WTC11 (cell line): ENCODE results near the gene PPP1R14C. TPM values are rescaled to one million over a fixed set of nuclear protein-coding genes. Genes with fewer than 3 reads are reported as not detected.
A peak's percentile ranks its signal among the peaks of the same experiment; 100 is the strongest.
"Not testable (repeated sequence)": the region's sequence is repeated elsewhere in the genome, so short reads cannot be mapped to it uniquely, and the experiment has no call there.

Source experiments
- ATAC-seq: fragments of 200-7000 bp; cut with Tn5 transposase; 2 replicates; pipeline ENCODE4 v1.10.0; 2021; ENCODE audit warnings: mild to moderate bottlenecking, moderate library complexity
- CTCF ChIA-PET: fragments of 300-600 bp; sonication (Branson Sonifier 250); formaldehyde crosslinking; loops from one replicate; lab custom pipeline; 2021; ENCODE audit warnings: antibody characterized with exemption; lab: Charles Lee
- POLR2A ChIA-PET: fragments of 350-600 bp; sonication (Branson Sonifier 250); formaldehyde crosslinking; loops from one replicate; lab custom pipeline; 2021; ENCODE audit warnings: antibody characterized with exemption; lab: Charles Lee
- DNase-seq: peaks from one replicate; pipeline ENCODE4 v3.0.0; 2021; ENCODE audit warnings: low spot score
- H3K27ac Mint-ChIP-seq: 2 replicates; pipeline ENCODE4 v1.8.0; 2021; ENCODE audit warnings: mixed read lengths
- H3K27me3 Mint-ChIP-seq: 2 replicates; pipeline ENCODE4 v1.8.0; 2021; ENCODE audit warnings: low read depth, mild to moderate bottlenecking, moderate library complexity, mixed read lengths
- H3K36me3 Mint-ChIP-seq: 2 replicates; pipeline ENCODE4 v1.8.0; 2021; ENCODE audit warnings: mixed read lengths
- H3K4me1 Mint-ChIP-seq: 2 replicates; pipeline ENCODE4 v1.8.0; 2022; ENCODE audit warnings: mixed read lengths
- H3K4me3 Mint-ChIP-seq: 2 replicates; pipeline ENCODE4 v1.8.0; 2021; ENCODE audit warnings: mild to moderate bottlenecking, moderate library complexity, mixed read lengths
- H3K9me3 Mint-ChIP-seq: 2 replicates; pipeline ENCODE4 v1.8.0; 2021; ENCODE audit warnings: mixed read lengths
- GRHL2 ChIP-seq: fragments of 250-450 bp; sonication (Bioruptor Pico); IDR thresholded peaks from 2 replicates; pipeline ENCODE4 v1.8.0; 2022; ENCODE audit warnings: mild to moderate bottlenecking, moderate library complexity; ENCODE audit not compliant: insufficient replicate concordance, severe bottlenecking
- HMGA2 ChIP-seq: fragments of 250-450 bp; sonication (Bioruptor Pico); IDR thresholded peaks from 2 replicates; pipeline ENCODE4 v1.4.0; 2021; ENCODE audit warnings: mild to moderate bottlenecking, moderate library complexity
- MYBL2 ChIP-seq: sonication (generic); formaldehyde crosslinking; IDR thresholded peaks from 2 replicates; pipeline ENCODE4 v1.8.1; 2023; ENCODE audit warnings: mild to moderate bottlenecking, moderate library complexity, missing genetic modification reagents
- NFE2L1 ChIP-seq: sonication (generic); formaldehyde crosslinking; IDR thresholded peaks from 2 replicates; pipeline ENCODE4 v1.8.1; 2023; ENCODE audit warnings: missing genetic modification reagents
- NFYB ChIP-seq: sonication (generic); formaldehyde crosslinking; conservative IDR thresholded peaks from 2 replicates; pipeline ENCODE4 v1.8.0; 2022; ENCODE audit warnings: low read depth, missing genetic modification reagents
- OVOL2 ChIP-seq: fragments of 250-450 bp; sonication (Bioruptor Pico); IDR thresholded peaks from 2 replicates; pipeline ENCODE4 v1.9.0; 2021; ENCODE audit warnings: mild to moderate bottlenecking, borderline replicate concordance
- PRRX2 ChIP-seq: fragments of 250-450 bp; sonication (Bioruptor Pico); IDR thresholded peaks from 2 replicates; pipeline ENCODE4 v1.8.0; 2021; ENCODE audit warnings: mild to moderate bottlenecking
- SMAD4 ChIP-seq: sonication (generic); formaldehyde crosslinking; IDR thresholded peaks from 2 replicates; pipeline ENCODE4 v1.8.0; 2022; ENCODE audit warnings: mild to moderate bottlenecking, missing genetic modification reagents
- ZNF317 ChIP-seq: sonication (generic); formaldehyde crosslinking; IDR thresholded peaks from 2 replicates; pipeline ENCODE4 v1.8.1; 2023; ENCODE audit warnings: low read depth, mild to moderate bottlenecking, moderate library complexity, missing genetic modification reagents, borderline replicate concordance
- ZNF416 ChIP-seq: fragments of 250-450 bp; sonication (Bioruptor Pico); IDR thresholded peaks from 2 replicates; pipeline ENCODE4 v1.9.0; 2021; ENCODE audit warnings: mild to moderate bottlenecking, inconsistent platforms
- total RNA-seq: library from RNA; stranded (reverse); gene quantifications from 3 replicates; pipeline ENCODE4 v1.2.3, GENCODE V29; 2021
- TF ChIP-seq, protein P1 (sequence below): sonication (generic); formaldehyde crosslinking; conservative IDR thresholded peaks from 2 replicates; pipeline ENCODE4 v1.8.1; 2022; ENCODE audit warnings: mild to moderate bottlenecking, missing genetic modification reagents
- TF ChIP-seq, protein P2 (sequence below): sonication (generic); formaldehyde crosslinking; IDR thresholded peaks from 2 replicates; pipeline ENCODE4 v1.8.1; 2022; ENCODE audit warnings: mild to moderate bottlenecking, moderate library complexity, missing genetic modification reagents
- TF ChIP-seq, protein P3 (sequence below): sonication (generic); formaldehyde crosslinking; IDR thresholded peaks from 2 replicates; pipeline ENCODE4 v1.8.0; 2022; ENCODE audit warnings: mild to moderate bottlenecking, missing genetic modification reagents
- TF ChIP-seq, protein P4 (sequence below): sonication (generic); formaldehyde crosslinking; IDR thresholded peaks from 2 replicates; pipeline ENCODE4 v1.8.0; 2022; ENCODE audit warnings: missing genetic modification reagents
- TF ChIP-seq, protein P5 (sequence below): sonication (generic); formaldehyde crosslinking; IDR thresholded peaks from 2 replicates; pipeline ENCODE4 v1.8.0; 2022; ENCODE audit warnings: mild to moderate bottlenecking, missing genetic modification reagents
- TF ChIP-seq, protein P6 (sequence below): fragments of 250-450 bp; sonication (Bioruptor Pico); IDR thresholded peaks from 2 replicates; pipeline ENCODE4 v1.9.0; 2021; ENCODE audit warnings: mild to moderate bottlenecking, borderline replicate concordance
- TF ChIP-seq, protein P7 (sequence below): sonication (generic); formaldehyde crosslinking; IDR thresholded peaks from 2 replicates; pipeline ENCODE4 v1.8.0; 2022; ENCODE audit warnings: mild to moderate bottlenecking, missing genetic modification reagents
- TF ChIP-seq, protein P8 (sequence below): fragments of 250-450 bp; sonication (Bioruptor Pico); IDR thresholded peaks from 2 replicates; pipeline ENCODE4 v1.9.0; 2021; ENCODE audit warnings: mild to moderate bottlenecking

The PPP1R14C gene
- total RNA-seq, 1 experiment from 2014 or later: 1.1 TPM

DNA sequence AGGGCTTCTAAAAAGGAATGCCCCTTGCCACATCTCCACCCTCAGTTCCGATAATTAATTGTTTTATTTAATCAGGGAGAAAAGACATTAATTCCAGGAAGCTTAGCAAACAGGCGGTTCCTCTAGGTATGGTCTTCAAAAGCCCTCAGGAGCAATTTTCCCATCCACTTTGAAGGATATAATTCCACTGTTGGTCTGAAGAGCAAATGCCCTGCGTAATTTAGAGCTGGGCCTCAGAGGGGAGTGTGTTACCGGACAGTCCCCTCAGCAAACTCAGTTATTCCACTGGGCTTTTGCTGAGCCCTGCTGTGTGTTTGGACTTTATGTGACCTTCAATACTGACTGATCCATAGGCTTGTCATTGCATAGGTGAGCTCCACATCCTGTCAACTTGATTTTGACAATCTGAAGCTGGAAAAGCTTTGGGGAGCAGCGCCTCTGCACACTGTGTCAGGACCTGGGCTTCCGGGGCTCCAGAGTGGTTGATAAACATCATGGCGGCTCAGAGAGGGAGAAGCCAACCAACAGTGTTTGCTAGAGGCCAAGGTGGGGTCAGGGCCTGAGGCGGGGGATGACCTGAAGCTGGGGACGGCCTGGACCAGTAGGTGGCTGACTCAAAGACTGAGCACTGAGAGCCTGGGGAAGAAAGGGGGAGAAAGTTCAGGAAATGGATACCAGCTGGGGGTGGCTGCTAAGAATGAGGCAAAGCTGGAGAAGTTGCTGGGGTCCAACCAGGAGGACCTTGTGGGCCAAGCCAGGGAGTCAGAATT, 43.5 kb downstream of the PPP1R14C start:
- CTCF ChIA-PET: interaction anchor here (0.8 kb wide), 1 partner anchor 149 kb away, joined by 3 read pairs; no protein-coding TSS in a partner anchor
- no peak for DNase-seq
- POLR2A ChIA-PET: no interaction called here
- H3K36me3 Mint-ChIP-seq: no peaks in the 10 kb centered on the region
- no peaks in the 10 kb centered on the region for H3K27me3 Mint-ChIP-seq
- no peak for TF ChIP-seq MYBL2
- TF ChIP-seq, protein P1, sequence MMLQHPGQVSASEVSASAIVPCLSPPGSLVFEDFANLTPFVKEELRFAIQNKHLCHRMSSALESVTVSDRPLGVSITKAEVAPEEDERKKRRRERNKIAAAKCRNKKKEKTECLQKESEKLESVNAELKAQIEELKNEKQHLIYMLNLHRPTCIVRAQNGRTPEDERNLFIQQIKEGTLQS (CRISPR knock-in tag): no peak
- TF ChIP-seq NFE2L1: no peak
- TF ChIP-seq ZNF317 (CRISPR knock-in tag): no peak
- TF ChIP-seq, protein P2, sequence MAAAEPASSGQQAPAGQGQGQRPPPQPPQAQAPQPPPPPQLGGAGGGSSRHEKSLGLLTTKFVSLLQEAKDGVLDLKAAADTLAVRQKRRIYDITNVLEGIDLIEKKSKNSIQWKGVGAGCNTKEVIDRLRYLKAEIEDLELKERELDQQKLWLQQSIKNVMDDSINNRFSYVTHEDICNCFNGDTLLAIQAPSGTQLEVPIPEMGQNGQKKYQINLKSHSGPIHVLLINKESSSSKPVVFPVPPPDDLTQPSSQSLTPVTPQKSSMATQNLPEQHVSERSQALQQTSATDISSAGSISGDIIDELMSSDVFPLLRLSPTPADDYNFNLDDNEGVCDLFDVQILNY: no peak
- TF ChIP-seq, protein P3, sequence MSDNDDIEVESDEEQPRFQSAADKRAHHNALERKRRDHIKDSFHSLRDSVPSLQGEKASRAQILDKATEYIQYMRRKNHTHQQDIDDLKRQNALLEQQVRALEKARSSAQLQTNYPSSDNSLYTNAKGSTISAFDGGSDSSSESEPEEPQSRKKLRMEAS: no peak
- no peak for TF ChIP-seq PRRX2
- TF ChIP-seq, protein P4, sequence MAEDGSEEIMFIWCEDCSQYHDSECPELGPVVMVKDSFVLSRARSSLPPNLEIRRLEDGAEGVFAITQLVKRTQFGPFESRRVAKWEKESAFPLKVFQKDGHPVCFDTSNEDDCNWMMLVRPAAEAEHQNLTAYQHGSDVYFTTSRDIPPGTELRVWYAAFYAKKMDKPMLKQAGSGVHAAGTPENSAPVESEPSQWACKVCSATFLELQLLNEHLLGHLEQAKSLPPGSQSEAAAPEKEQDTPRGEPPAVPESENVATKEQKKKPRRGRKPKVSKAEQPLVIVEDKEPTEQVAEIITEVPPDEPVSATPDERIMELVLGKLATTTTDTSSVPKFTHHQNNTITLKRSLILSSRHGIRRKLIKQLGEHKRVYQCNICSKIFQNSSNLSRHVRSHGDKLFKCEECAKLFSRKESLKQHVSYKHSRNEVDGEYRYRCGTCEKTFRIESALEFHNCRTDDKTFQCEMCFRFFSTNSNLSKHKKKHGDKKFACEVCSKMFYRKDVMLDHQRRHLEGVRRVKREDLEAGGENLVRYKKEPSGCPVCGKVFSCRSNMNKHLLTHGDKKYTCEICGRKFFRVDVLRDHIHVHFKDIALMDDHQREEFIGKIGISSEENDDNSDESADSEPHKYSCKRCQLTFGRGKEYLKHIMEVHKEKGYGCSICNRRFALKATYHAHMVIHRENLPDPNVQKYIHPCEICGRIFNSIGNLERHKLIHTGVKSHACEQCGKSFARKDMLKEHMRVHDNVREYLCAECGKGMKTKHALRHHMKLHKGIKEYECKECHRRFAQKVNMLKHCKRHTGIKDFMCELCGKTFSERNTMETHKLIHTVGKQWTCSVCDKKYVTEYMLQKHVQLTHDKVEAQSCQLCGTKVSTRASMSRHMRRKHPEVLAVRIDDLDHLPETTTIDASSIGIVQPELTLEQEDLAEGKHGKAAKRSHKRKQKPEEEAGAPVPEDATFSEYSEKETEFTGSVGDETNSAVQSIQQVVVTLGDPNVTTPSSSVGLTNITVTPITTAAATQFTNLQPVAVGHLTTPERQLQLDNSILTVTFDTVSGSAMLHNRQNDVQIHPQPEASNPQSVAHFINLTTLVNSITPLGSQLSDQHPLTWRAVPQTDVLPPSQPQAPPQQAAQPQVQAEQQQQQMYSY: no peak
- TF ChIP-seq NFYB (CRISPR knock-in tag): no peak
- peaks cover 5% of the 10 kb centered on the region for H3K9me3 Mint-ChIP-seq
- no peak overlapping the region for H3K27ac Mint-ChIP-seq
- H3K4me1 Mint-ChIP-seq: no peaks in the 10 kb centered on the region; the same call in 1 of the 2 replicates
- no peak overlapping the region for H3K4me3 Mint-ChIP-seq
- peak; percentile 60 for ATAC-seq

DNA sequence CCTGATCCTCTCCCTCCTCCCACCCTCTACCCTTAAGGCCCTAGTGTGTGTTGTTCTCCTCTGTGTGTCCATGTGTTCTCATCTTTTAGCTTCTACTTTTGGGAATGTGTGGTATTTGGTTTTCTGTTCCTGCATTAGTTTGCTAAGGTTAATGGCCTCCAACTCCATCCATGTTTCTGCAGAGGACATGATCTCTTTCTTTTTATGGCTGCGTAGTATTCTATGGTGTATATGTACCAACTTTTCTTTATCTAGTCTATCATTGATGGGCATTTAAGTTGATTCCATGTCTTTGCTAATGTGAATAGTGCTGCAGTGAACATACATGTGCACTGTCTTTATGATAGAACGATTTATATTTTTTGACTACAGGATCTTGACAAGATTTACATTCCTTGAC, 44.6 kb downstream of the PPP1R14C start:
- H3K9me3 Mint-ChIP-seq: peaks cover 16% of the 10 kb centered on the region
- H3K4me1 Mint-ChIP-seq, H3K36me3 Mint-ChIP-seq, H3K27me3 Mint-ChIP-seq, H3K4me3 Mint-ChIP-seq, DNase-seq, H3K27ac Mint-ChIP-seq, POLR2A ChIA-PET, ATAC-seq: not testable (repeated sequence)
- CTCF ChIA-PET: interaction anchor here (0.6 kb wide), 1 partner anchor 562 kb away, joined by 3 read pairs; no protein-coding TSS in a partner anchor

DNA sequence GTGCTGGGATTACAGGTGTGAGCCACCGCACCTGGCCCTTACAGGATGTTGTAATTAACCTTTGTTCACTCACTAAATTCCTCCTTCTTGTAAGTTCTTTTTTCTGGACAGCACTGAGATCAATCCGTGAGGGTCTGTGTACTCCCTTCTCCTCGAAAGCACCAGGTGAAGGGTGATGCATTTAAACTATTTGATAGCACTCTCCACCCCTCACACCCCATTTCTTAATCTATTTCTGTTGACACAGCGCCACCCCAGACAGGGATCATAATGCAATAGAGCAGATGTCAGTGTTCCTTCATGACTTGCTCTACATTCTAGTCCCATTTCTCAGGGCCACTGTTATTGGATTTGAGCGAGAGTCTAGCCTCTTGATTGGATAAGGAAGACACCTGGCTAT, 46.3 kb downstream of the PPP1R14C start:
- CTCF ChIA-PET: no interaction called here
- POLR2A ChIA-PET: no interaction called here
- Mint-ChIP-seq H3K9me3 (peaks cover 18% of the 10 kb centered on the region), H3K27me3 (no peaks in the 10 kb centered on the region), H3K4me1 (no peaks in the 10 kb centered on the region; the same call in 1 of the 2 replicates), H3K4me3 (no peak overlapping the region), H3K27ac (no peak overlapping the region), H3K36me3 (no peaks in the 10 kb centered on the region)
- no peak for DNase-seq
- 0 out of 2 replicates have a peak, but pooled peaks have one; percentile 41 for ATAC-seq
- TF ChIP-seq, protein P5, sequence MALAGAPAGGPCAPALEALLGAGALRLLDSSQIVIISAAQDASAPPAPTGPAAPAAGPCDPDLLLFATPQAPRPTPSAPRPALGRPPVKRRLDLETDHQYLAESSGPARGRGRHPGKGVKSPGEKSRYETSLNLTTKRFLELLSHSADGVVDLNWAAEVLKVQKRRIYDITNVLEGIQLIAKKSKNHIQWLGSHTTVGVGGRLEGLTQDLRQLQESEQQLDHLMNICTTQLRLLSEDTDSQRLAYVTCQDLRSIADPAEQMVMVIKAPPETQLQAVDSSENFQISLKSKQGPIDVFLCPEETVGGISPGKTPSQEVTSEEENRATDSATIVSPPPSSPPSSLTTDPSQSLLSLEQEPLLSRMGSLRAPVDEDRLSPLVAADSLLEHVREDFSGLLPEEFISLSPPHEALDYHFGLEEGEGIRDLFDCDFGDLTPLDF (CRISPR knock-in tag): no peak
- no peak for TF ChIP-seq GRHL2 (CRISPR knock-in tag)
- TF ChIP-seq, protein P6, sequence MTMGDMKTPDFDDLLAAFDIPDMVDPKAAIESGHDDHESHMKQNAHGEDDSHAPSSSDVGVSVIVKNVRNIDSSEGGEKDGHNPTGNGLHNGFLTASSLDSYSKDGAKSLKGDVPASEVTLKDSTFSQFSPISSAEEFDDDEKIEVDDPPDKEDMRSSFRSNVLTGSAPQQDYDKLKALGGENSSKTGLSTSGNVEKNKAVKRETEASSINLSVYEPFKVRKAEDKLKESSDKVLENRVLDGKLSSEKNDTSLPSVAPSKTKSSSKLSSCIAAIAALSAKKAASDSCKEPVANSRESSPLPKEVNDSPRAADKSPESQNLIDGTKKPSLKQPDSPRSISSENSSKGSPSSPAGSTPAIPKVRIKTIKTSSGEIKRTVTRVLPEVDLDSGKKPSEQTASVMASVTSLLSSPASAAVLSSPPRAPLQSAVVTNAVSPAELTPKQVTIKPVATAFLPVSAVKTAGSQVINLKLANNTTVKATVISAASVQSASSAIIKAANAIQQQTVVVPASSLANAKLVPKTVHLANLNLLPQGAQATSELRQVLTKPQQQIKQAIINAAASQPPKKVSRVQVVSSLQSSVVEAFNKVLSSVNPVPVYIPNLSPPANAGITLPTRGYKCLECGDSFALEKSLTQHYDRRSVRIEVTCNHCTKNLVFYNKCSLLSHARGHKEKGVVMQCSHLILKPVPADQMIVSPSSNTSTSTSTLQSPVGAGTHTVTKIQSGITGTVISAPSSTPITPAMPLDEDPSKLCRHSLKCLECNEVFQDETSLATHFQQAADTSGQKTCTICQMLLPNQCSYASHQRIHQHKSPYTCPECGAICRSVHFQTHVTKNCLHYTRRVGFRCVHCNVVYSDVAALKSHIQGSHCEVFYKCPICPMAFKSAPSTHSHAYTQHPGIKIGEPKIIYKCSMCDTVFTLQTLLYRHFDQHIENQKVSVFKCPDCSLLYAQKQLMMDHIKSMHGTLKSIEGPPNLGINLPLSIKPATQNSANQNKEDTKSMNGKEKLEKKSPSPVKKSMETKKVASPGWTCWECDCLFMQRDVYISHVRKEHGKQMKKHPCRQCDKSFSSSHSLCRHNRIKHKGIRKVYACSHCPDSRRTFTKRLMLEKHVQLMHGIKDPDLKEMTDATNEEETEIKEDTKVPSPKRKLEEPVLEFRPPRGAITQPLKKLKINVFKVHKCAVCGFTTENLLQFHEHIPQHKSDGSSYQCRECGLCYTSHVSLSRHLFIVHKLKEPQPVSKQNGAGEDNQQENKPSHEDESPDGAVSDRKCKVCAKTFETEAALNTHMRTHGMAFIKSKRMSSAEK: no peak
- TF ChIP-seq, protein P7, sequence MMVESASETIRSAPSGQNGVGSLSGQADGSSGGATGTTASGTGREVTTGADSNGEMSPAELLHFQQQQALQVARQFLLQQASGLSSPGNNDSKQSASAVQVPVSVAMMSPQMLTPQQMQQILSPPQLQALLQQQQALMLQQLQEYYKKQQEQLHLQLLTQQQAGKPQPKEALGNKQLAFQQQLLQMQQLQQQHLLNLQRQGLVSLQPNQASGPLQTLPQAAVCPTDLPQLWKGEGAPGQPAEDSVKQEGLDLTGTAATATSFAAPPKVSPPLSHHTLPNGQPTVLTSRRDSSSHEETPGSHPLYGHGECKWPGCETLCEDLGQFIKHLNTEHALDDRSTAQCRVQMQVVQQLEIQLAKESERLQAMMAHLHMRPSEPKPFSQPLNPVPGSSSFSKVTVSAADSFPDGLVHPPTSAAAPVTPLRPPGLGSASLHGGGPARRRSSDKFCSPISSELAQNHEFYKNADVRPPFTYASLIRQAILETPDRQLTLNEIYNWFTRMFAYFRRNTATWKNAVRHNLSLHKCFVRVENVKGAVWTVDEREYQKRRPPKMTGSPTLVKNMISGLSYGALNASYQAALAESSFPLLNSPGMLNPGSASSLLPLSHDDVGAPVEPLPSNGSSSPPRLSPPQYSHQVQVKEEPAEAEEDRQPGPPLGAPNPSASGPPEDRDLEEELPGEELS: no peak
- no peak for TF ChIP-seq OVOL2 (CRISPR knock-in tag)
- no peak for TF ChIP-seq ZNF416 (CRISPR knock-in tag)
- TF ChIP-seq, protein P8, sequence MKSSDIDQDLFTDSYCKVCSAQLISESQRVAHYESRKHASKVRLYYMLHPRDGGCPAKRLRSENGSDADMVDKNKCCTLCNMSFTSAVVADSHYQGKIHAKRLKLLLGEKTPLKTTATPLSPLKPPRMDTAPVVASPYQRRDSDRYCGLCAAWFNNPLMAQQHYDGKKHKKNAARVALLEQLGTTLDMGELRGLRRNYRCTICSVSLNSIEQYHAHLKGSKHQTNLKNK (CRISPR knock-in tag): no peak
- TF ChIP-seq HMGA2 (CRISPR knock-in tag): no peak
- no peak for TF ChIP-seq SMAD4 (CRISPR knock-in tag)
